ENCODE measurements around the gene VAPB. TPM values are rescaled to one million over a fixed set of nuclear protein-coding genes. Genes with fewer than 3 reads are reported as not detected.

The VAPB gene
- polyA plus RNA-seq, 10 donors, result 45.6 to 65.1 (median 51.4) TPM

GRCh38 chr20:58458342-58459057, 69.5 kb downstream of the VAPB start:
- DNase-seq, result no peak

- DNase-seq, result no peak
Observed at GRCh38 chr20:58459058-58459750, 70.2 kb downstream of the VAPB start.

- DNase-seq, result no peak
Observed at GRCh38 chr20:58461104-58461503, 72.1 kb downstream of the VAPB start.

- no peak for DNase-seq
Observed at GRCh38 chr20:58461899-58462298, 72.9 kb downstream of the VAPB start.

- DNase-seq, result peak in 1 of 3 donors; percentile 54
Observed at GRCh38 chr20:58463256-58463655, 74.2 kb downstream of the VAPB start.

GRCh38 chr20:58464838-58465237, 75.8 kb downstream of the VAPB start:
- no peak for DNase-seq

- DNase-seq, result no peak
Observed at GRCh38 chr20:58466095-58466708, 77.2 kb downstream of the VAPB start.

GRCh38 chr20:58466729-58467571, 77.9 kb downstream of the VAPB start:
- DNase-seq, result no peak

- DNase-seq, result no peak
Observed at GRCh38 chr20:58467572-58468527, 78.8 kb downstream of the VAPB start.

GRCh38 chr20:58469616-58470015, 80.6 kb downstream of the VAPB start:
- peak in 2 of 3 donors; percentile 65 to 91 for DNase-seq

- DNase-seq, result peak in 2 of 3 donors; percentile 47 to 82
Observed at GRCh38 chr20:58470336-58471192, 81.5 kb downstream of the VAPB start.

GRCh38 chr20:58471193-58472164, 82.5 kb downstream of the VAPB start:
- DNase-seq, result peak; percentile 92 to 99 (median 97)

- peak in 1 of 3 donors; percentile 54 for DNase-seq
Observed at GRCh38 chr20:58472273-58473018, 83.4 kb downstream of the VAPB start.

- DNase-seq, result peak in 1 of 3 donors; percentile 48
Observed at GRCh38 chr20:58473453-58474425, 84.7 kb downstream of the VAPB start.

- no peak for DNase-seq
Observed at GRCh38 chr20:58475466-58475865, 86.4 kb downstream of the VAPB start.

GRCh38 chr20:58478141-58478805, 89.2 kb downstream of the VAPB start:
- DNase-seq, result no peak
